Left colon (tissue), 2 donors: ENCODE data around the gene APC. TPM values are rescaled to one million over a fixed set of nuclear protein-coding genes. Genes with fewer than 3 reads are reported as not detected.

Experiments used
- ATAC-seq: fragments of 200-7000 bp; cut with Tn5 transposase; one replicate; pipeline ENCODE4 v1.9.1; 2020; ENCODE audit warnings: mild to moderate bottlenecking, moderate library complexity
- DNase-seq, 2 donors: peaks; one replicate each; pipeline ENCODE4 v3.0.0-alpha.2; 2020
- intact Hi-C, 2 donors: fragments of 100-400 bp; cut with DNase I in 1 of 2; cut with micrococcal nuclease in 1 of 2; formaldehyde crosslinking; loops; one replicate each; pipeline versions ENCODE4 v1.11.2 to v1.14.0; 2022; cut with DNase I, micrococcal nuclease
- long read RNA-seq: library from polyadenylated mRNA; unstranded; transcript quantifications from one replicate; pipeline ENCODE4 v2.0.0, GENCODE V29; 2021
- total RNA-seq, 2 donors: library from RNA; stranded (reverse); fragmentation: NEBNext Ultra II Directional; extraction: Animal tissue kit (Norgen Biotek cat#: 25700); gene quantifications; one replicate each; pipeline ENCODE4 v1.2.1, GENCODE V29; 2021
- donor health status: DM: no; HTN: no; CAD: no.
- donor health status: DM: yes; HTN: yes; CAD: no.

APC gene
- 10 to 100 TPM; 48.0 to 52.9 TPM for total RNA-seq
- long read RNA-seq, full-length matches to known transcripts: 1 of 11 reads
- long read RNA-seq, partial matches to known transcripts: 2 of 11 reads
- long read RNA-seq, other reads (novel, unspliced or antisense): 8 of 11 reads

DNA sequence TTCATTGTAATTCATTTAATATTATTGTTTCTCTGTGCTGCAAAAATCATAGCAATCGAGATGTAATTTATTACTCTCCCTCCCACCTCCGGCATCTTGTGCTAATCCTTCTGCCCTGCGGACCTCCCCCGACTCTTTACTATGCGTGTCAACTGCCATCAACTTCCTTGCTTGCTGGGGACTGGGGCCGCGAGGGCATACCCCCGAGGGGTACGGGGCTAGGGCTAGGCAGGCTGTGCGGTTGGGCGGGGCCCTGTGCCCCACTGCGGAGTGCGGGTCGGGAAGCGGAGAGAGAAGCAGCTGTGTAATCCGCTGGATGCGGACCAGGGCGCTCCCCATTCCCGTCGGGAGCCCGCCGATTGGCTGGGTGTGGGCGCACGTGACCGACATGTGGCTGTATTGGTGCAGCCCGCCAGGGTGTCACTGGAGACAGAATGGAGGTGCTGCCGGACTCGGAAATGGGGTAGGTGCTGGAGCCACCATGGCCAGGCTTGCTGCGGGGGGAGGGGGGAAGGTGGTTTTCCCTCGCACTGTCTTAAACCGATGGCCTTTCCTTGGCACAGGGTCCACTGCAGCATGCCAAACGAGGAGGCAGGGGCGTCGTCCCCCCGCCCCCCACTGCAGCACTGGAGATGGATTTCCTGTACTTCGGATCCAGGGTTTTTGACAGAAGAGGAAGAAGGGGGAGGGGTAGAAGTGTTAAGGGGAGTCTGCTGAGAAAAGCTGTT lies at the start of gene APC:
Gene APC, plus strand, starts transcription at position 423 of the 728 bp plus-strand sequence. CDS start 17,006 bp downstream, outside the sequence.
- intact Hi-C loops: no loop called here
- peak; percentile 100 for ATAC-seq
- peak; percentile 88 to 90 for DNase-seq

DNA sequence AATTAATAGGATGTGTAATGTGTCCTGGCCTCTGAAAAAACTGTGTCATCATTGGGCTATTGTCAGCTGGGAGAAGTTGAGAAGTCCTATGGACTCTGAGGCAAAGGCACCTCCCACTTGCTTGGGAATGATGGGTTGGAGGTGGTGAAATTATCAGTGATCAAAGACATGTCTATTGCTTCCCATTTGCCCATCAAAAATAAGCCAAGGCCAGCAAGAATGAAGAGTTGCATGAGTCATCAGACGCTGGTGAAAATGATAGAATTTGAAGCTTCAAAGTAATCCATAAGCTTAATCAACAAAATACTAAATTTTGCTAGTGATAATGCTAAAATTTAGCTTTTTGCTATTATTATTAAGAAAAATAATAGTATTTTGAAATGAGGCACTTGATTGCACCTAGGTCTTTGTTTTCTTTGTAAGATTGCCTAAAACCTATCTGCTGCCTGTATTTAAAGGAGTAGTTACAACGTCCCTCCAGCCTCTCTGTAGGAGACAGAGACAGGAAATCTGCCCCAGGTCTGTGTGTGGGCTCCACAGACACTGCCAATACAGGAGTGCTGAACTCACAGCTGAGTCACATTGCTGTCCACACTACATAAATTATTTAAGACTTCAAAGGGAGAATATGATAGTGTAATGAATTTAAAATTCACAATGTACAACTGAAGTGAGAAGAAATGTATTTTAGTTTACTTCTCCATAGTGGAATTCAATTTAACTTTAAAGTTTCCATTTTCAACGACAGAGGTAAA lies 48.4 kb upstream of the APC start:
- DNase-seq (no peak), ATAC-seq (no peak)
- intact Hi-C loops: loop anchor here in 1 of 2 donors (10.0 kb wide), 1 partner anchor 55 kb away; no protein-coding TSS in a partner anchor

DNA sequence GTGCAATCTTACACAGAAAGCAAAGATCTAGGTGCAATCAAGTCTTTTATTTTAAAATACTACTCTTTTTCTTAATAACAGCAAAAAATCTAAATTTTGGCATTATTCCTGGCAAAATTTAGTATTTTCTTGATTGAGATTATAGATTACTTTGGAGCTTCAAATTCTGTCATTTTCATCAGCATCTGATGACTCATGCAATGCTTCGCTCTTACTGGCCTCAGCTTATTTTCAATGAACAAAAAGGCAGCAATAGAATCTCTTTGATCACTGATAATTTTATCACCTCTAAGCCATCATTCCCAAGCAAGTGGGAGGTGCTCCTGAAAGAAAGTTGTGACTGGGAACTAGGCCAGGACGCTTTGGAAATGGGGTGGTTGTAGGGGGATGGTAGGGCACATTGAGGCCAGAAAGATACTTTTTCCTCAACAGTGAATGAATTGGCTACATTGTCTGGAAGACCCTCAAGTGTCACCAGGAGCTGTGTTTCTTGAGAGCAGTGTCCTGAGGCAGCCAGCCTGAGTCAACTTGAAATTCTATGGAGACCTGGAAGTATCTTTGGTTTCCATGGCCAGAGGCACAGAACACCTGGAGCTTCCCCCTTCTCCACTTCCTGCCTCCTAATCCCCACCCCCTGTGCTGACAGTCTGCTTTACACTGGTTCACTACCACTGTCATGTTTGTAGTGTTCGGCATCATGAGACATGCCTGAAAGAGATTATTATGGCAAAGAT lies 46.9 kb upstream of the APC start:
- no peak for ATAC-seq

DNA sequence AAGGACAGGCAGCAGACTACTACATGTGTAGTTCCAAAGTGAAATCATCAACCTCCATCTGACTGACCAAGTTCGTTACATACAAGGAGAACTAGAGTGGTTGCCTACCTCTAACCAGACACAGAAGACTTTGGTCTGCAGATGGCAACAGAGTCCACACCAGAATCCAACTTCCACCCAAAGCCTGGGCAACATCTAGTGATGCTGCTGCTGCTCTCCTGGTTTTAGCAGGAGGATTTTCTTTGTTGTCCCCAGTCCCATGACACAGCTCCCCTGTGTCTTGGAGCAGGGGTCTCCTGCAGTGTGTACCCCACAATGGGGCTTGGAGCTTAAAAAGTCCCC lies 46.4 kb upstream of the APC start:
- ATAC-seq (peak; percentile 31), DNase-seq (no peak)
- intact Hi-C loops: no loop called here

More for the DNA sequence above, 46.9 kb upstream of the APC start:
- no peak for DNase-seq
- intact Hi-C loops: no loop called here

DNA sequence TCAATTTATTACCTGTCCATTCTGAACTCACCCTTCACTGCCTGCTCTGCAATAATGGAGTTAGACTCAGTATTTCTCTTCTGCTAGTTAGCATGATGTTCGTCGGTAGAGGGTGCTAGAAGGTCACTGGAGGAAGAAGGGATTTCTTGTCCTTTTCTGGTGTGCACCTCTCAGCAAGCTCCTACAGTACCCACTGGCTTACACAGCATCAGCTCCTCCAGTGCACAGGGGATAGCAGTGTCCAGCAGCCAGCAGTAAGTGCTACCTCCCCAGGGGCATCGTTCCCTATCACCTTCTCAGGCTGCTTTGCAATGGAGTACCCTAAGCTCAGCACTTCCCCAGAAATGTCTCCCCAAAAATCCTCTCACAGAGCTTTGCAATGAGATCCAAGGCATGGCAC lies 45.9 kb upstream of the APC start:
- ATAC-seq: peak; percentile 67
- peak in 1 of 2 donors; percentile 18 for DNase-seq
- intact Hi-C loops: no loop called here

DNA sequence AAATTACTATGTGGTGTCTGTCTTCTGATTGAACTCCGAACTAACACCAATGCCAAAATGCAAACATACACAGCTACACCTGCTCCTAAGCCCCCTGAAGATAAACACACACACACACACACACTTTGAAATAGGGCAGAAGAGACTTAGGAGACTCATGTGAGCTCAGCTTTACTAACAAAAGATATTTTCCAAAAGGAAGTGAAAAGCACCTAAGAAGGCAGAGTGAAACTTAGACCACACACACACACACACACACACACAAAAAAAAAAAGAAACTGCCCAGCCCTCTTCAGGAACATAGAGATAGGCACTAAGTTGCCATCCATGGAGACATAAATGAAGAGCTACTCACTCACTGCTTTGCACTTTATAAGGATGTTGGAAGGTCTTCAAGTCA lies 45.2 kb upstream of the APC start:
- ATAC-seq: no peak
- intact Hi-C loops: no loop called here
- DNase-seq: no peak

DNA sequence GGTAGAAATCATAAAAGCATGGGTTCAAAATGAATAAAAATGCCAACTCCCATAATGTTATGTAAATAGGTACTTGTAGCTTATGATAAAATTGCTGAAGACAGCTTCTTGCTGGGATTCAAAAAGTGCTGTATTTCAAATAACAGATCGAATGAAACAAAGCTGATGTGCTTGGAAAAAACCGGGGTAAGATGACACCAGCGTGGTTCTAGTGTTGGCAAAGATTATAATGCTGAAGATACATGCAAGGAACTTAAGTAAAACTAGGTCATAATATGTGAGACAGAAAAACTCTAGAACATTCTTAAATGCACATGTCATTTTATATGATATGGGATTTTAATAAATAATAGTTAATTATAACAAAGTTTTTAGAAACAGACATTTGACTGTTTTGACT lies 44.4 kb upstream of the APC start:
- no peak for DNase-seq
- no peak for ATAC-seq
- intact Hi-C loops: no loop called here

DNA sequence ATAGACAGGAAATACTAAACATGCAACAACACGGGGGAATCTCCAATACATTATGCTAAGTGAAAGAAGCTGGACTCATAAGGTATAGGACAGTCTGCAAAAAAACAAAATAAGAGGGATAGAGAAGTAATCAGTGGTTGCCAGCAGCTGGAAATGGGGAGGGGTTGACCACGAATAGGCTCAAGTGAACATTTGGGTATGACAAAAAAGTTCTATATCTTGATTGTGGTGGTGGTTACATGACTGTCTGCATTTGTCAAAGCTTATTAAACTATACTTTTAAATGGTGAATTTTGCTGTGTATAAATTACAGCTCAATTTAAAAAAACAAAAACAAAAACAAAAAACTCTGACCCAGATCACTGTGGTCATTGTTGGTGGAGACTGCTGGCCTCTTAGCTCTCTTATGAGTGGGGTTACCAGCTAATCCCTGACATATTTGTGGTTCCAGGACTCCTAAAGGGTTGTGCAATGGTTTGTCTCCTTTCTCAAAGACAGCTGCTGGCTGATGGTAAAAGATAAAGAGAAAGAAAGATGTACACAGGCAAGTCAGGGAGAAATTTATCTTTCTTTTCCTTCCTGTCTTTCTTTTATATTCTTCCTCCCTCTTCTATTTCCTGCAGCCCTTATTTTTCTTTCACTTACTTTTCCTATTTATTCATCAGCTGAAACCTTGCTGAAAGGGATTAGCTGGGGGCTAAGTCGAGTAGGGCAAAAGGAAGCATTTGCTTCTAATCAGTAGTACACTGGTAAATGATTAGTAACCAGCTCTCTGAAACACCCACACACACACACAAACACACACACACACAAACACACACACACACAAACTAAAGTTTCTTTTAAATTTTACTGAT lies 42.6 kb upstream of the APC start:
- DNase-seq (no peak), ATAC-seq (no peak)
- intact Hi-C loops: no loop called here

DNA sequence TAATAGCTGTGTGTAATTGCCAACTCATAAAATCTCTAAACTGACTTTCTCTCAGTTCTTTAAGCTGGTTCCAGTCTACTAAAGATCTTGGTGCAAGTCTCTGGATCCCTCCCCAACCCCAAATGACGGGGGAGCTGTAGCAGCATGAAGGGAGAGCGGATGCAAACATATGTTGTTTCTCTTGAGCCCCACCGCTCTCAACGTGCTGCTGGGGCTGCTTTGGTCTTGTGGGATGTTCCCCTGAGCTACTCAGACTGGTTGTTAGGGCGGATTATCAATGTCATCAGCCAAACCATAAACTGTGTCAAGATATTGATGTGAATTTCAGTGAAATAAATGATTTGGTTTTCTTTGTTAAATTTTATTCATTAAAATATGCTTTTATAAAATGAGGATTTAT lies 40.9 kb upstream of the APC start:
- DNase-seq (no peak), ATAC-seq (no peak)
- intact Hi-C loops: no loop called here

DNA sequence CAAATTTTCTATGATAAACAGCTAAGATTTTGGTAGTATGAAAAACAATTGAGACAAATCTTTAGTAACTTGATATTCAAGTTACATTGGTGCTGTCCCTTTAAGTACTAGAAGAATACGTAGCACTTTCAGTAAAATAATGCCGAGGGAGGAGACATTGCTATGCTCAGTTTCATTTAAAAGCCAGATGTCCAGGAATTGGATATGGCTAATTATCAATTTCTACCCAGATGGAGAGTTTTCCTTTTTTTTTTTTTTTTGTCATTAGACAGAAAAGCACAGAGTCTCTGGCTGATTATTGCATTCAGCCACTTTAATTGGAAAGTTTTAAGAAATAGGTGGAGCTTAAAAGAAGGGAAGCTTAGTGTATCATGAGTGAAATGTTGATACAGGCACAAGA lies 40.4 kb upstream of the APC start:
- no peak for DNase-seq
- no peak for ATAC-seq
- intact Hi-C loops: no loop called here

DNA sequence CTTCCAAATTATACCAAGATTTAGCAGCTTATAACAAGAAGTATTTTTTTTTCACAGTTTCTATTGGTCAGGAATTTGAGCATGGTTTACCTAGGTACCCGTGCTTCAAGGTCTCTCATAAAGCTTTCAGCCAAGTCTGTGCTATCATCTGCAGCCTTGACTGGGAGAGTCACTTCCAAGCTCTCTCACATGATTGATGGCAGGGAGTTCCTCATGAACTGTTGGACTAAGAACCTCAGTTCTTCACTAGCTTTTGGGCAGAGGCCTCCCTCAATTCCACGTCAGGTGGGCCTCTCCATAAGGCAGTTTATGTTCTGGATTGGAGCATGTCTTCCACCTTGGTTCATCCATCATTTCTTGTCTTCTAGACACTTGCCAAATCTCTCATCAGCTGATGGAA lies 39.9 kb upstream of the APC start:
- DNase-seq: no peak
- intact Hi-C loops: no loop called here

DNA sequence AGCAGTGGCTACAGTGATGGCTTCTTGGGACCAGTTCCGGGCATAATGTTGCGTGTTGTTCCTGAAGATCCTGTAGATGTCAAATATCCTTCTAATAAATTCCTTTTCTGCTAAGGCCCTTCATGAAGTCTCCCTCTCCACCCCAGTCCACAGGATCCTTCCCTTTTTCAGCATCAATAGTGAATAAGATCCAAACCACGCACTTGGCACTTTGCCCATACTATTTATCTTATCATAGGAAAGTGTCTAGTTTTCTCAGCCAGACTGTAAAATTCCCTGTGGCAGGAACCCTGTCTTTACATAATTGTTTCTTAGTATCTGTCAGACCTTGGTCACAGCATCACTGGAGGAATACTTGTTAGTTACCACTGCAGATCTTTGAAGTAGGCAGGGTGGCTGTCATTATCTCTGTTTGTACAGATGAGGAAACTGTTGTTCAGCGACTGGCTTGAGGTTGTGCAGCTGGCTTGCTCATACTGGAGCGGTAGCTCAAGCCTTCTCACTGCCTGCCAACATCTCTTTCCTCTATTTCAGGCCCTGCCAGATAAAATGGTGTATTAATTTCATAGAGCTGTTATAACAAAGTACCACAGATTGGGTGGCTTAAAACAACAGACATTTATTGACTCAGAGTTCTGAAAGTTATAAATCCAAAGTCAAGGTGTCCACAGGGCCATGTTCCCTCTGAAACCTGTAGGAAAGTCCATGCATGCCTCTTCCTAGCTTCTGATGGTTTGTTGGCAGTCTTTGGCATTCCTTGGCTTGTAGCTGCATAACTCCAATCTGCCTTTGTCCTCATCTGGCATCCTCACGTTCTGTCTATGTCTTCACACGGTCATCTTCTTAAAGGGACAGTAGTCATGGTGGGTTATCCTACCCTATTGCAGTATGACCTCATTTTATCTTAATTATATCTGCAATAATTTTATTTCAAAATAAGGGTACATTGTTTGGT lies 33.5 kb upstream of the APC start:
- DNase-seq (no peak), ATAC-seq (no peak)
- intact Hi-C loops: no loop called here

More for the DNA sequence above, 39.9 kb upstream of the APC start:
- ATAC-seq: no peak

DNA sequence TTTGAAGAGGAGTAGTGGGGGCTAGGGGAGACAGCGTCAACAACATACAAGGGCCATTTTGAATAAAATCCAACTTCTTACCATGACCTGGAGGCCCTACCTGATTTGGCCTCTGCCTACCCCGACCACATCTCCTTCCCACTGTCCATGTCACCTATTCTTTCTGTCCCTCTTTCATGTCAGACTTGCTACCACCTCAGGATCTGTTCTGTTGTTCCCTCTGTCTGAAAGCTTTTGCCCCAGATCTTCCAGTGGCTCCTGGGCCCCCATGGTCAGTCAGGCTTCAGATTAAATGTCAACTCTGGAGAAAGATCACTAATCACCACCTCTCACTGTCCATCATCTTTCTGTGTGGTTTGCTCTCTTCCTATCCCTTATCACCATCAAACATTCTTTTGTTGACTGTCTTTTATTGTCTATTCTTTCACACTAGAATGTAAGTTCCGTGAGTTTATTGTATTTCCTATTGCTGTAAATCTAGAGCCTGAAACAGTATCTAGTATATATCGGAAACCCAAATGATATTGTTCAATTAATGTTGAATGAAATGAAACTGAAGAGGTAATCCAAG lies 31.2 kb upstream of the APC start:
- intact Hi-C loops: no loop called here
- DNase-seq (no peak), ATAC-seq (no peak)

DNA sequence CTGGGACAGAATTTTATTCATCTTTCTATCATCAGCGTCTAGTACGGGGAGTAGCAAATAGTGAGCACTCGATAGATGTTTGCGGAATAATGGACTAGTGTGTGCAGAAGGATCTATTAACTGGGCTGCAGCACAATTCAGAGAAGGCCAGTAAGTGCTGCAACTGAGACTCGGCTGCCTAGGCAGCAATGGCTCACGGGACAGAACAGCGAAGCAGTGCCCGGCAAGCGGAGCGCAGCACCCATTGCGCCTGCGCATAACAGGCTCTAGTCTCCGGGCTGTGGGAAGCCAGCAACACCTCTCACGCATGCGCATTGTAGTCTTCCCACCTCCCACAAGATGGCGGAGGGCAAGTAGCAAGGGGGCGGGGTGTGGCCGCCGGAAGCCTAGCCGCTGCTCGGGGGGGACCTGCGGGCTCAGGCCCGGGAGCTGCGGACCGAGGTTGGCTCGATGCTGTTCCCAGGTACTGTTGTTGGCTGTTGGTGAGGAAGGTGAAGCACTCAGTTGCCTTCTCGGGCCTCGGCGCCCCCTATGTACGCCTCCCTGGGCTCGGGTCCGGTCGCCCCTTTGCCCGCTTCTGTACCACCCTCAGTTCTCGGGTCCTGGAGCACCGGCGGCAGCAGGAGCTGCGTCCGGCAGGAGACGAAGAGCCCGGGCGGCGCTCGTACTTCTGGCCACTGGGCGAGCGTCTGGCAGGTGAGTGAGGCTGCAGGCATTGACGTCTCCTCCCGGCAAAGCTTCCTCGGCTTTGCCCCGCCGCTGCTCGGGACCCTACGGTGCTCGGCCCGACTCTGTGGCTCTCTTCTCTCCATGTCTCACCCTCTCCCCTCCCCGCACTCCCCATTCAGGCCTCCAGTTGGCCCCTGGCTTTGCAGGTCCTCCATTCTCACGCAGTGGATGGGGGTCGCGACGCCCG lies 30.2 kb upstream of the APC start:
- peak; percentile 95 to 99 for DNase-seq
- intact Hi-C loops: no loop called here
- peak; percentile 96 for ATAC-seq

DNA sequence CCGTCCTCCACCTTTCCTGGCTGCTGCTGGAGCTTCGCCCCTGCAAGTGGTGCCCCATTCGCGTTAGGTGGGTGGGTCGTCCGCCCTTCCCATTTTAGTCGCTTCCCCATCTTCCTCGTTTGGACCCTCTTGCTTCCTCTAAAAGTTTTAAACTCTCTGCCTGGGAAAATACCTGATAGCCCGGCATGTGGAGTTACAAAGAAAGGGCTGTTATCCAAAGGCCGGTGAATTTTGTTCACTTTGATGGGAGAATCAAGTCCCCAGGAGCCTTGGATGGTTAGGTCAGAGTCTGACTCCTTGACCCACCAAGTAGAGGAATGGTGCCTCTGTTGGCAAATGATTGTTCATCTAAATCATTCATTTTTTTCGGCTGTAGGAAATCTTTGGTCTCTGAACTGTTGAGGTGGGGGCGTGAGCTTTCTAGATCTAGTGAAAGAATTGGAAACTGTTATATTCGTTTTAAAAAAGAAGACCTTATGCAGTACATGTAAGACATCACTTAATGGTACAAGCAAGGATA lies 29.5 kb upstream of the APC start:
- intact Hi-C loops: no loop called here
- ATAC-seq: no peak
- DNase-seq: no peak

DNA sequence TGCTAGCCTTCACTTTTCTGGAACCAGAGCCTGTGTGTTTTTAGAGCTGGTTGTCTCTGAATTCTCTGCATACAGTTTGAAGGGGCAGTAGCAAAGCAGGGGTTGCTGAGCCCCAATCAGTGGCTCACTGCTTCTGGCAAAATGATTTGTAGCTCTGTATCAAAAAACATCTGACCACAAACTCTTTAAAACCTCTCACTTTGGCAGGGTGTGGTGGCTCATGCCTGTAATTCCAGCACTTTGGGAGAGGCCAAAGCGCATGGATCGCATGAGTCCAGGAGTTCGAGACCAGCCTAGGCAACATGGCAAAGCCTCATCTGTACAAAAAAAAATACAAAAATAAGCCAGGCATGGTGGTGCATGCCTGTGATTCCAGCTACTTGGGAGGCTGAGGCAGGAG lies 28.3 kb upstream of the APC start:
- DNase-seq: no peak
- ATAC-seq: no peak
- intact Hi-C loops: no loop called here
